Measurements from ENCODE around the gene SOBP.

The SOBP gene

DNA sequence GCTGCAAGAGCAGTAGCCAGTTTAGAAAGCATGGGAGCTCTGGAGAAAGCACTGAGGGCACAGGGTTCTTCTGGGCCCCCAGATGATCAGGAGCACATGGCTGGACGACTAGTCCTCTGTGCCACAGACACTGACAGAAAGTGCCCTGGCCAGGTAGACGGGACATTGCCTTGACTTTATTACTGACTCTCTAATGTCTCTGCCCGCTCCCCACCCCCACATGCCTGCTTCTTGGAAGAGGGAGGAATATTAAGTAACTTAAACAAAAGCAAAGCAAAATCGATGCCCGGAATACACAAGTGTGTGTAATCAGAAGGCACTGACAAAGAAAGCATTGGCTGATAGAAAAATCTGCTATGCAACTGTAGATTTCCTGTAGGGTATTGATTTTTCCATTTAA lies 99.3 kb downstream of the SOBP start:
- no peak for DNase-seq (ENCODE audit: low spot score)

DNA sequence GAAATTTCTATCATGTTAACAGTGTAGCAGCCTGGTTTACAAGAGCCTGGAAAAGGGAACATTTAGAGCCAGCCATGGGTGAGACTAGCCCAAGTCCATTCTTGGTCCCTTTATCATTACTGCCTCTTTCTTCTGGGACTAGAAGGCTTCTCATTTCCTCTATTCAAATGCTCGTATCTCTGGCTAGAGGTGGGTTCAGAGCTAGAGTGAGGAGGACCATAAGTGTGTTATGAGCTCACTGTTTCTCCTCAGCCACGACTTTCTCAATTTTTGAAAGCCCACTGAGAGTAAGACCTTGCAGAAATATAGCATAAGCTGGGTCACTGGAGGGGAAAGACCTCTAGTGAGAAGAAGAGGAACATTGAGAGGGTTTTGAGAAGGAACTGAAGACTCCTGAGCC lies 100.0 kb downstream of the SOBP start:
- DNase-seq (ENCODE audit: low spot score) = no peak

DNA sequence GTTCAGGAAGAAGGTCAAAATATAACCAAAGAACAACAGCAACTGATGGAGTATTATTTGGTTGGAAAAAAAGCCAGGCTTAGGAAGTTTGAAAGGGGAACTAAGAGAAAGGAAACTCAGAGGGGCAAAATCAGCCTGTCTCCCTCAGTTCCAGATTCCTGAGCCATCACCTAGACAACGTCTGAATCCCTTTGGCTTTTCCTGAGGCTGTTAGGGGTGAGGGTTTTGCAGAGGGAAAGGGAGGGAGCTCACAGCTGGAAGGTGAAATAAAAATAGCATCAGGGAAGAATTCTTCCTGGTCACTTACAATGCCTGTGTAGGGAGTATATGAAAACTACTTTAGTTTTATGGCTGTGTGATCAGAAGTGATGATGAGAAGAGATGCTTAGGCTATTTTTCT lies 100.5 kb downstream of the SOBP start:
- DNase-seq (ENCODE audit: low spot score) = no peak

DNA sequence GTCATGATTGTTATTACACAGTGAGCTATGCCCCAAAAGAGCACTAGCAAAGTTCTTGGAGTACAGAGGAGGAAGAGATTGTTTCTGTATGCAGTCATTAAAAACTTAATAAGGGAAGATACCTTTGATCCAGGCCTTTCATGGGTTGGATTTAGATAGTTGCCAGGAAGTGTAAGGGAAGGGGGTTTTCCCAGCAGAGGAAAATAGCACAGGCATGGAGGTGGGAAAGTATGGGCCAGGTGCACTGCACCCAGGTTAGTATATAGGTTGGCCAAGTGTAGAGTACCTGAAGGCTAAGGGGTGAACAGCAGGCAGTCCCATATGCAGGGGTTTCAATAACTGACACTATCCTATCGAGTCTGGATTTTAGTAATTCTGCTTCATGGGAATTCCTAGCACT lies 101.4 kb downstream of the SOBP start:
- no peak for DNase-seq (ENCODE audit: low spot score)

DNA sequence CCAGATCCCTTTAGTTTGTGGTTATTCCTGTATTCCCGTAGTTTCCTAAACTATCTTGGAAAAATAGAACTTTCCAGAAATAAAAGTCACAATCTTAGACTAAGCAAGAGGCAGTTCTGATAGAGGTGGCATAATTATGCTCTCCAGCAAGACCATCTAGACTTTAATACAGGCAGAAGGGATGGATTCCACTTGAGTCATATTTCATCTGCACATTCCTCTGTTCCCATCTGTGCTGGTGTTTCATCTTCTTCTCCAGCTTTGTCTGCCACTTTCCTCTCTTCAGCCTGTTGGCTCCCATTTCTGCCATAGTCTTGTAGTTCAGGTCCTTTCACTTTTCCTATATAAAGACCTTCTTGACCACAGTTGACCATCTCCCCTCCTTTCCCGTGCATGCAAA lies 102.9 kb downstream of the SOBP start:
- no peak for DNase-seq (ENCODE audit: low spot score)

DNA sequence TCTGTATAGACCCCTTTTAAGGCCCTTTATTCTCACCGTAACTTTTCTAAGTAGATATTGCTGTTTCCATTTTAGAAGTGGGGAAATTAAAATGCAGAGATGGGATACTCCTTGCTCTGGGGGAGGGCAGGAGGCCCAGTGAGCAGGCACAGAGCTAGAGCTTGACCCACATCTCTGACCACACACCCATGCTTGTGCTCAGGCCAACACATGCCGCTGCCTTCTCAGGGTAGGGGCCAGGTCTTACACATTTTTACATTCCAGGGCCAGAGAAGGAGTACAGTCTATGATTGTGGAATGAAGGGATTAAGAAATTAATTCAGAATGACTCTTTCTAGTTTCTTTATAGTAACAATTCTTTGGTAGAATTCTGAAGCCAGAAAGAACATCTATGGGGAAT lies 104.8 kb downstream of the SOBP start:
- no peak for DNase-seq (ENCODE audit: low spot score)

DNA sequence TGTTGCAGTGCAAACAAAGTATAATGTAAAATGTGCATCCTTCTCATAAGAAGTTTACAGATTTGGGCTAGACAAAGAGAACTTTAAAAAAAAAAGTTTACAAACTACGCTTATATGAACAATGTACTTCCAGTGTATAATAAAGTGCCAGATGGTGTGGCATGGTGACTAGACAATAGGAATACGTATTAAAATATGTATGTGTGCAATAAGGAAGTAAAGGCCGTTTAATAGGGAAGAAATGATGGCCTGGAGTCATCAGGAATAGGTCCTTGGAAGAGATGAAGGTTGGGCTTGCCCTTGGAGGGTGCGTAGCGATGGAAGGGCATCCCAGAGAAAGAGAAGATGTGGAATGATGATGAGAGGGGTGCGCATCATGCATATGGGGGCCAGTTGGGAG lies 108.2 kb downstream of the SOBP start:
- DNase-seq (ENCODE audit: low spot score) = no peak

DNA sequence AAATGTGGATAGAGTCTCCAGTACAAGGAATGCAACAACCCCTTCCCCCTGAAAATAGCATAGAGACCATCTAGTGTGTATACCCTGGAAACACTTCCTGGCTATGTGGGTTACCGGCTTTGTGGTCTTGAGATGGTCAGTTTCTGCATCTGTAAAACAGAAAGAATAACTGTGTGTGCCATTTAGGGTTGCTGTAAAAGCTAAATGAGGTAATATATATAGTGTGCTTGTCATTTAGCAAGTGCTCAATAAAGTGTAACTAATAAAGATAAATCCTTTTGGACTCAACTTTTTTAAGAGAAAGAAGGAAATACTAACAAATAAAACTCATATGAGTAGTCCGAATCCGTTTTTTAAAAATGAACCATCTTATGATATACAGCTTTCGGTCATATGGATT lies 109.1 kb downstream of the SOBP start:
- no peak for DNase-seq (ENCODE audit: low spot score)

DNA sequence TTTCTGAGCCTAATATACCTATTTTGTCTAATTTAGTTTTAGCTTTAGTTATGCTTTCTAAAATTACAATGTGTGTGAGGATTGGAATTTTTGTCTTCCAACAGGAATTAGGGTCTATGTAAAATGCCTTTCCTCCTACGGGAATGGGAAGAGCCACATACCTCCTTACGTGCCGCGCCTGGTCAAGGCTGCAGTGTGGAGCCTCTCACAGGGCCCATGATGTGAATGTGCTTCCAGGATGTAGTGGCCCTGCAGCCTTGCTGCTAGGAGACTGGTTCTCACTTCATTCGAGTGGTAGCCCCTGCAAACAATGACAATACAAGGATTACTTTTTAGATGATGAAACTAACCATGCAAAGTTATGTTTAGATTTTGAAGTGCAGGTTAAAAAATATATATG lies 110.2 kb downstream of the SOBP start:
- no peak for DNase-seq (ENCODE audit: low spot score)

DNA sequence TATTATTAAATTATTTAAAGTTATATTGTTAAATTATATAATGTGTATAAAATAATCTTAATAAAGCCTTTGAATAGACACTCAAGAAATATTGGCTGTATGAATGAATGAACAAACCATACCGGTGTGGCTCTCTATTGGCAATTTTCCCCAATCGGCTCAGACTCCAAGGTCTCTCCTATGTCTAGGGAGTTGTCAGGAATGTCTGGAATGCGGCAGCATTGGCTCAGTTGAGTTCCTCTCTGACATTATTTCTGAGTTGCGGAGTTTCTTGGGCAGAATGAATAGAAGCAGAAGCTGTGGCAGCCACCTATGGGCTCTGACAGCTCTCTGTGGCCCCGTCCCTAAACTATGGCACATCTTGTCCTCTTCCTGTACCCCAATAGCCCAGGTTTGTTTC lies 111.0 kb downstream of the SOBP start:
- DNase-seq (ENCODE audit: low spot score) = no peak

DNA sequence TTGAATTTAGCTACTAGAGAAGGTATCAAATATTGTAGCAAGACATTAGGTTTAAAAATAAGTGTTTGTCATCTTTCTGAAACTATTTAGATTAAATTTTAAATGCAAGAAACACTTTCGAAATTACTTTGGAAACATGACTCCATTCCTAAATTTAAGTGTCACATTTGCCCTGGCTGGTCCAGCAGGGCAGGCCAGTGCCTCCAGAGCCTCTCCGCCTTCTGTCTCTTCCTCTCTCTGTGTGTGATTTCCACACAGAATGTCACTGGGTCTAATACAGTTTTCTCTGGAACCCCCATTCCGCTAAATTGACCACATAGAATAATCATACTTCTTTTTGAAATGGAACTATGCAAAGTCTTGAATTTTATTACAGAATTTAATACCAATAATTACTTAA lies 111.5 kb downstream of the SOBP start:
- no peak for DNase-seq (ENCODE audit: low spot score)

DNA sequence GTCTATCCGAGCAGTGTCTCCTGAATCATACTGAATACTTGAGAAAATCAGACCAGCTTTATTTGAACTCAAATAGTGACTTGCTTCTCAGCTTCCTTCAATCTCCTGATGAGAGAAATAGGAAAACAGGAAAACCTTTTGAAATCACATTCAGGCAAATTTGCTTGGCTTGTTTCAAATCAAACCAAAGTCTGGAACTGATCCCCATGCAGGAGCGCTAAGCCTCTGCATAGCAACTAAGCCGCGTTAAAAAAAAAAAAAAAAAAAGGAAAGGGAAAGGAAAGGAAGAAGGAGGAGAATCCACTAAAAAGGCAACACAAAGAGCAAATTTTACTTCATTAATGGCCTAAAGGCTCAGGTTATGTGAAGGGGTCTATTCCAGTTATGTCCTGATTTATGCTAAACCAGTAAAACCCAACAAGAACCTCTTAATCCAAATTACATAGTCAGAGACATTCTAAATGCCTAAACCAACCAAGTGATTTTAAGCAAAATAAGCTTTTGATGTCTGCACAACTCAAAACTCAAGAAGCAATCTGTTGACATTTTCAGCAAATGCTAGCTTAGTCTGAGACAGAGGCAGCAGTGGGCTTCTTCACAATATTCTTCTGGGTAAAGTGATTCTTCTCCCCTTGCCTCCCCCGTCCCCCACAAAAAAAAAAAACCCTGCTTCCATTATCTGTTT lies 112.5 kb downstream of the SOBP start:
- DNase-seq (ENCODE audit: low spot score) = no peak

DNA sequence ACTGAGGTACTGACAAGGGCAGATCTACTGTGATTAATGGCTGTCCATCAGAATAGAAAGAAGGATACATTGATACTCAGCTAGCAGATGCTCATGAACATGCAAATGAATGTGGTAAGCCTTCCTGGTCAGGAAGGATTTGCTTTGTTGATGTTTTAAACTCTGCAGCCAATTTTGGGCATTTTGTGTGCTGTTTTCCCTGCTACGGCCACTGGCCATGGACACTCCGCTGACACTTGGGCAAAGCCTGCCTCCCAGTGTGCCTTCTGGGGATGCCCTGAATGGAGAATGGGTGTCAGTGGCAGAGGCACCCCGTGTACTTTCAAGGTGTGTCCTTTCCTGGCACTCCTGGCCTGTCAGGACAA lies 113.1 kb downstream of the SOBP start:
- DNase-seq (ENCODE audit: low spot score) = no peak

DNA sequence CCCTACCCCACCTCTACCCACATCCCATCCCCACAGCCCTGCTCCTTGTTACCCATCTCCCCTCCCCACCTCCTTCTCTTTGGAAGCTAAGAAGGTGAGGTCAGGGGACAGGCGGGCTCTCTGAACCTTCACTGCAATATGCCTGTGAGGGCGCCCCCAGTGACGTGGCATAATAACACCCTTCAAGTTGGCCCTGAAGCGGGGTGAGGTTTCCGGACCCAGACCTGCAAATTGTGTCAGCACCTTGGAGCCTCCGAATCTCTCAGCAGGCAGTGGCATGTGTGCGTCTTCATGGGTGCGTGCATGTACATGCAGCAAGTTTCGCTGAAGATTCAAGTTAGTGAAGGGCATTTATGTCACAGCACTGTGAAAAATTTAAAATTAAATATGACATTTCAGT lies 114.6 kb downstream of the SOBP start:
- no peak for DNase-seq (ENCODE audit: low spot score)

DNA sequence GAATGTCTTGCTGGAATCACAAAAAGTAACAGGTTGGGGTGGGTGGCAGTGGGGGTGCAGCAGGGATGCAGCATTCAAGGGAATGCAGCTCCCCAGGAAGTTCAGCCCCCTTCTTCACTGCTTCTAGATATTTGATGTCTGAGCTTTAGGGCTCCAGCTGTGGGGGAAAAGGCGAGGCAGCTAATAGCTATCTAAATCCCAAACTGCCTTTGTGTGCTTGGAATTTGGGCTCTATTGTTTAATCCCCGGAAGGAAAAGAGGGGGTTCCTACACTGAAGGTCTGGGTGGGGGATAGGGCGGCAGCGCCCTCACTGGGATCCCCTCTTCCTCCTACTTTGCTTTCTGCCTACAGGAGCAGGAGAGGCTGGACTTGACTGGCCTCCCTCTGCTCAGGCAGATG lies 116.5 kb downstream of the SOBP start:
- no peak for DNase-seq (ENCODE audit: low spot score)

DNA sequence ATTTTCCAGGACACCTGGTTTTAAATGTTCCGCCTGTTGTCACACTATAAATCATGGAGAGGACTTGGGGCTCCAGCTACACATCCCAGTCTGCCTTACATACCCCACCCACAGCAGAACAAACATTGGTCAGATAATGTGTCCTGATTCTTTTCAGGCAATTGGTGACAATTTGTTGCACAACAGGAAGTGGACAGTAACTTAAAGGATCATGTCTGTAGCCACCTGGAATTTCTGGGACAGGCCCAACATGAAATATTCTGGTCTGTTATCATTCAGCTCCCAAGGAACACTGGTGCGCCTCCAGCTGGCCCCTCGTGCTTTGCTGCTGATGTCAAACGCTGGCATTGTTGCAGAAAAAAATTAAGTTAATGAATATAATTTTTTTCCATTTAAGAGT lies 117.2 kb downstream of the SOBP start:
- no peak for DNase-seq (ENCODE audit: low spot score)

DNA sequence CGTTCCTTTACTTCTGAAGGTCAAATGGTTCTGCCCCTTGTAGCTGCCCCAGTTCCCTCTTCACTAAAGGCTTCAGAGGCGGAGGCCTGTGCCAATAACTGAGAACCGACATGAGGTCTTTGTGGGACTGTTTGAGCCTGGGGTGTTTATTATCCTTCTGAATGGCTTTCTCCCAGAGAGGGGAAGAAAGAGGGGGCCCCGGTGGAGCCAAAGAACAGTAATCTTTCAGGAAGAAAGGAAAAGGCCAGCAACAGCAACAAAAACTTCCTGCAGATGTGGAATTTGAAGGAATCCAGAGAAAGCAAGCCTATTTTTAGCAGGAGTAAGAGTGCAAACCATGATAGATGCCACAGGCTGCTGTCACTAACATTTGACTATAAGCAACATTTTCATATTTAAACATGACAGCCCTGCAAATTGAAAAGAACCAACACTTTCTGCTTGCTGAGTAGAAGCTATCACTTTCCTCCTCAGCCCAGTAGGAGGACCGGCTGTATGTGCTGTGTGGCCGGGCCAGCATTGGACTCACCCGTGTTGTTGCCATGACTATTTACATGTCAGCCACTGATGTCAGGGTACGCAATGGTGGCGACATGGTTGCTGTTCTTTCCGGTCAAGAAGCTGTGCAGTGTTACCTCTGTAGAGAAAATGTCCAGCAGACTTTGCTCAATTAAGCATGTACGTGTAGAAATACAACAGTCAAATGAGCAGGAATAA lies 121.3 kb downstream of the SOBP start:
- no peak for DNase-seq (ENCODE audit: low spot score)

DNA sequence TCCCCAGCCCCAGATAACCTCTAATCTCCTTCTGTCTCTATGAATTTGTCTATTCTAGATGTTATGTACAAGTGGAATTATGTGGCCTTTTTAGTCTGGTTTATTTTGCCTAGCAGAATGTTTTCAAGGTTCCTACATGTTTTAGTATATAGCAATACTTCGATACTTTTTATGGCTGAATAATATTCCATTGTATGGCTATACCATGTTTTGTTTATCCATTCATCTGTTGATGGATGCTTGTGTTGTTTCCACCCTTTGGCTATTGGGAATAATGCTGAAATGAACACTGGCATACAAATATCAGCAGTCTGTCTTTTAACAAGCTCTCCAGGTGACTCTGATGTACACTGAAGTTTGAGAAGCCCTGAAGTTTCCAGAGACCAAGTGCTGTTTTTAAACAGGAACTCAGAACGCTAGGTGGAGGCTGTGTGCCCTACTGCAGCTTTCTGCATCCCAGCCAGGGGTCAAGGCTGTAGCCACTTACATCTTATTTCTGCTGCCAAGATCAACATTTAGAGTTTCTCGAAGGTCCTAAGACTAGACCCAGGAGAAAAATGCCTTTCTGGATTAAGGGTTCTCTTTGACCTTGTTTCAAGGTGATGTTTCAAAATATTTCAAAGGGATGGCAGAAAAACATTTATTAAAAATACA lies 123.0 kb downstream of the SOBP start:
- no peak for DNase-seq (ENCODE audit: low spot score)

DNA sequence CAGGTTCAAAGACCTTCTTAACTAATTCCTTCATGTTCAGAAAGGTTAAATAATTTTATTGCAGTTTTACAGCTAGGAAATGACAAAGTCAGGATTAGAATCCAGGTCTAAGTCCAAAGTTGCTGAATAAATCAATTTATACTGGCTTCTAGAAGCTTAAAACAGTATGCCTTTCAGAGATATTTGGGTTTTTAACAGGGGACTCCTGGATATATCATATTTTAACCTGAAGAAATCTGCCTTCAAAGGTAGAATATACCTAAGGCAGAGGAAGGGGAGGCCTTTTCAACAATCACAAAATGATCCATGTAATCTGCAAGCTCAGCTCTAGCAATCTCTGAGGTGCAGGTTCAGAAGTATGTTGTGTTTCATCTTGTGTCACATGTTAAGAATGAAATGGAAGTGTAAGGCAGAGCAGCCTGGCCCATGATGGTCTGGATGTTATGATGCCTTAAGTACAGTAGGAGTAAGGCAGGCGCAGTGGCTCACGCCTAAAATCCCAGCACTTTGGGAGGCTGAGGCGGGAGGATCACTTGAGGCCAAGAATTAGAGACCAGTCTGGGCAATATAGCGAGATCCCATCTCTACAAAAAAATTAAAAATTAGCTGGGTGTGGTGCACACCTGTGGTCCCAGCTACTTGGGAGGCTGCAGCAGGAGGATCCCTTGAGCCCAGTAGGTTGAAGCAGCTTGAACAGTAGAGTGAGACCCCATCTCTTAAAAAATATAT lies 123.9 kb downstream of the SOBP start:
- no peak for DNase-seq (ENCODE audit: low spot score)

DNA sequence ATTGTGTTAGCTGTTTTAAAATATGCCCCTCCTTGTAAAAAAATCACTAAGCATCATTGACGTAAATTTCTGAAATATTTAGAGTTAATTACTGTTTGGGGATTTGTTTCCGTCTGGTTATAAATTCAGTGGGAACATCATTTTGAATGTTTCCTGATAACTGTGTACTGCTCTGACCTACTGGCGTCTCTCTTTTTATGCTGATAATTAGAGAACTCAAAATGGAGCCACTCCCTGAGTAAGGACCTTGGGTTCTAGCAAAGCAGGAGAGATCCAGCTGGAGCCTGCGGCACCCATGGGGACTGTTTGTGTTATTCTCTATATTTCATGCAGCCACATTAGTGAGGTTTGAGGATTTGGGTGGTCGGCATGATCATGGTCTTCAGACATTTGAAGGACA lies 124.9 kb downstream of the SOBP start:
- no peak for DNase-seq (ENCODE audit: low spot score)

DNA sequence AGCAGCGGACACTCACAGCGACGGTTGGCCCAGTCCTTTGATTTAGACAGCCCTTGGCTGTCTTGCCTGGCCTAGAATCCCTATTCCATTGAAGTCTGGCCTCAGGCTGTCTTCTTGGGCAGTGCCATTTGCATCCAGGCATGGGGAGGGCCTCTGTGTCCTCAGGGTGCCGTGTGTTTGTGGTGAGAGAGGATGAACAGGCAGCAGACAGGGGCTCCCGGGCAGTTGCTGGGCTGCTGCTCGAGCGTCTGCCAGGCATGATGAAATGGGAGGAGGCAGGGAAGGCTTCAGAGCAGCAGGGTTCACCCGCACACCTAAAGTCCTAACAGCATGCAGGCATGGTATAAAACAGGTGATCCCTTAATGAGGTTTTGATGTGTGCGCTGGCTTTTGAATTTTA lies 126.9 kb downstream of the SOBP start:
- DNase-seq (ENCODE audit: low spot score) = no peak

DNA sequence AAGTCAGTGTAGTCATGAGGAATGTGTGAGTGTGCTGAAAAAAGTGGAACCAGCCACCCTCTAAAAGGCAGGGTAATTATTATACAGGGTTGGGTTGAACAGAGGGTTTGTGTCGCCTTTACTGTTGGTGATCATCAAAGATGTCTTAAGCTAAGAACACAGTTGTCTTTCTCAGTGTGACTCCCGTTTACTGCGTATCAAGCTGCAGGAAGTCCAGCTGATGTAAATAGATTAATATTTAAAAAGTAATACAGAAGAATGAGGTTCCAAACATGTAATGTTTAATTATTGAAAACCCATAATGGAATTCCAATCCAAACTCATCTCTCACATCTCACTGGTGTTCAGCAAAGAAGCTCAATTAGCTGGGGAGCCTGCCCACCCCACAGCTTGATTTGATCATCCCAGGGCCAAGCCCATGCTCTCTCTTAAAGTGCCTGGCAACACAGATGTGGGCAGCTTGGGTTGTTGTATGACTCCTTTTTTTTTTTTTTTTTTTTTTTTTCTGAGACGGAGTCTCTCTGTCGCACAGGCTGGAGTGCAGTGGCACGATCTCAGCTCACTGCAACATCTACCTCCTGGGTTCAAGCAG lies 127.5 kb downstream of the SOBP start:
- no peak for DNase-seq (ENCODE audit: low spot score)

DNA sequence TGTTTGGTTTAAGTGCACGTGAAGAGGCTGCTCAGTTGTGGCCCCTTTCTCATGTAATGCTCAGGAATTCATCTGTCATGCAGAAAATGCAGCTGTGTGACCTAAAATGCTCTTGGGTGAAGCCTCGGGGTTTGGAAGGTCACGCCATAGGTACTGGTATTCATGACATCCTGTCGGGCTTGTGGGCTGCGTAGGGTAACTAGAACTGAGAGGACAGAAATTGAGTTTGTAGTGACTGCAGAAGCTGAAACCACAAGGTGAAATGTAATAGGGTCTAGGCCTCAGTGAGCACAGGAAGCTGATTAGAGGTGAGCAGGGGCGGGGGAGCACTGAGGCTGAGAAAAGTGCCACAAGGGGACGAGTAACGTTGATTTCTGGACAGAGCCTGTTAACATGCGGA lies 128.8 kb downstream of the SOBP start:
- no peak for DNase-seq (ENCODE audit: low spot score)
